SK-N-SH treated with all-trans-retinoic acid at 6 μM for 48 hours (cell line): ENCODE results near the gene VPS13C.

Experiments
- ATAC-seq: fragments of 200-7000 bp; cut with Tn5 transposase; 3 replicates; pipeline ENCODE4 v1.9.1; 2020; ENCODE audit warnings: mild to moderate bottlenecking, moderate library complexity
- ARNTL ChIP-seq: fragments of 450-650 bp; formaldehyde crosslinking; IDR thresholded peaks from 2 replicates; pipeline ENCODE4 v1.5.0; 2020; ENCODE audit warnings: low read depth, mild to moderate bottlenecking, moderate library complexity, borderline replicate concordance
- BACH2 ChIP-seq: fragments of 250-450 bp; sonication (Bioruptor Pico); IDR thresholded peaks from 2 replicates; pipeline ENCODE4 v1.9.0; 2021; ENCODE audit warnings: mild to moderate bottlenecking, borderline replicate concordance
- CREB5 ChIP-seq: fragments of 250-450 bp; sonication (Bioruptor Pico); IDR thresholded peaks from 2 replicates; pipeline ENCODE4 v1.5.1; 2020; ENCODE audit warnings: low read depth, mild to moderate bottlenecking, moderate library complexity
- CSDC2 ChIP-seq: fragments of 250-450 bp; sonication (Bioruptor Pico); IDR thresholded peaks from 2 replicates; pipeline ENCODE4 v1.5.0; 2020; ENCODE audit warnings: mild to moderate bottlenecking, moderate library complexity
- ESRRG ChIP-seq: fragments of 250-450 bp; sonication (Bioruptor Pico); IDR thresholded peaks from 2 replicates; pipeline ENCODE4 v1.6.1; 2021; ENCODE audit warnings: mild to moderate bottlenecking
- GLIS3 ChIP-seq: fragments of 250-450 bp; sonication (Bioruptor Pico); IDR thresholded peaks from 2 replicates; pipeline ENCODE4 v1.5.0; 2020; ENCODE audit warnings: mild to moderate bottlenecking, moderate library complexity
- OSR1 ChIP-seq: fragments of 250-450 bp; sonication (Bioruptor Pico); IDR thresholded peaks from 2 replicates; pipeline ENCODE4 v1.8.0; 2022; ENCODE audit warnings: moderate library complexity, mild to moderate bottlenecking, inconsistent platforms
- PATZ1 ChIP-seq: fragments of 250-450 bp; sonication (Bioruptor Pico); IDR thresholded peaks from 2 replicates; pipeline ENCODE4 v1.8.0; 2020; ENCODE audit warnings: mild to moderate bottlenecking, moderate library complexity, borderline replicate concordance
- POU6F1 ChIP-seq: fragments of 250-450 bp; sonication (Bioruptor Pico); IDR thresholded peaks from 2 replicates; pipeline ENCODE4 v1.8.0; 2021; ENCODE audit warnings: low read depth, mild to moderate bottlenecking, moderate library complexity, borderline replicate concordance
- PPARA ChIP-seq: fragments of 250-450 bp; sonication (Bioruptor Pico); IDR thresholded peaks from 2 replicates; pipeline ENCODE4 v1.5.0; 2020; ENCODE audit warnings: mild to moderate bottlenecking, borderline replicate concordance
- RARB ChIP-seq: fragments of 250-450 bp; sonication (Bioruptor Pico); IDR thresholded peaks from 2 replicates; pipeline ENCODE4 v1.8.0; 2021; ENCODE audit warnings: mild to moderate bottlenecking, moderate library complexity
- SNAI2 ChIP-seq: fragments of 250-450 bp; sonication (Bioruptor Pico); IDR thresholded peaks from 2 replicates; pipeline ENCODE4 v1.5.0; 2020; ENCODE audit warnings: mild to moderate bottlenecking, moderate library complexity
- TCF4 ChIP-seq: fragments of 250-450 bp; sonication (Bioruptor Pico); IDR thresholded peaks from 2 replicates; pipeline ENCODE4 v1.8.0; 2021; ENCODE audit warnings: mild to moderate bottlenecking, moderate library complexity, borderline replicate concordance
- TOX ChIP-seq: fragments of 250-450 bp; sonication (Bioruptor Pico); IDR thresholded peaks from 2 replicates; pipeline ENCODE4 v1.8.0; 2021; ENCODE audit warnings: mild to moderate bottlenecking, moderate library complexity, borderline replicate concordance
- TSHZ2 ChIP-seq: fragments of 250-450 bp; sonication (Bioruptor Pico); IDR thresholded peaks from 2 replicates; pipeline ENCODE4 v1.5.0; 2020; ENCODE audit warnings: mild to moderate bottlenecking, moderate library complexity
- ZC3H10 ChIP-seq: fragments of 250-450 bp; sonication (Bioruptor Pico); IDR thresholded peaks from 2 replicates; pipeline ENCODE4 v1.5.1; 2021; ENCODE audit warnings: mild to moderate bottlenecking, moderate library complexity
- ZFP3 ChIP-seq: fragments of 250-450 bp; sonication (Bioruptor Pico); IDR thresholded peaks from 2 replicates; pipeline ENCODE4 v1.5.0; 2020; ENCODE audit warnings: mild to moderate bottlenecking, moderate library complexity
- ZFP30 ChIP-seq: fragments of 450-650 bp; formaldehyde crosslinking; IDR thresholded peaks from 2 replicates; pipeline ENCODE4 v1.5.0; 2022; ENCODE audit warnings: mild to moderate bottlenecking, moderate library complexity
- ZNF565 ChIP-seq: fragments of 450-650 bp; formaldehyde crosslinking; conservative IDR thresholded peaks from 2 replicates; pipeline ENCODE4 v1.5.0; 2020; ENCODE audit warnings: low read depth, mild to moderate bottlenecking, moderate library complexity
- ZNF70 ChIP-seq: fragments of 450-650 bp; formaldehyde crosslinking; IDR thresholded peaks from 2 replicates; pipeline ENCODE4 v1.5.0; 2020; ENCODE audit warnings: mild to moderate bottlenecking, moderate library complexity
- ZNF8 ChIP-seq: fragments of 450-650 bp; formaldehyde crosslinking; IDR thresholded peaks from 2 replicates; pipeline ENCODE4 v1.5.0; 2020; ENCODE audit warnings: mild to moderate bottlenecking, moderate library complexity

Gene VPS13C

GRCh38 chr15:61889706-61890105 is 170.5 kb downstream of the VPS13C start (continued):
- TF ChIP-seq PATZ1 (CRISPR knock-in tag) (no peak), OSR1 (CRISPR knock-in tag) (no peak), ZC3H10 (CRISPR knock-in tag) (no peak), ZNF70 (no peak), TOX (CRISPR knock-in tag) (no peak), TCF4 (CRISPR knock-in tag) (no peak), ZNF565 (CRISPR knock-in tag) (no peak), GLIS3 (CRISPR knock-in tag) (no peak)

- TF ChIP-seq CSDC2: no peak
- TF ChIP-seq RARB (CRISPR knock-in tag): no peak
- TF ChIP-seq TCF4 (CRISPR knock-in tag): no peak
- TF ChIP-seq GLIS3 (CRISPR knock-in tag): no peak
- TF ChIP-seq ESRRG (CRISPR knock-in tag): no peak
- no peak for TF ChIP-seq POU6F1 (CRISPR knock-in tag)
- TF ChIP-seq TOX (CRISPR knock-in tag): no peak
- TF ChIP-seq ZNF565 (CRISPR knock-in tag): no peak
- TF ChIP-seq OSR1 (CRISPR knock-in tag): no peak
- no peak for TF ChIP-seq ZNF70
- no peak for TF ChIP-seq ZFP30
- TF ChIP-seq ZFP3 (CRISPR knock-in tag): no peak
- no peak for TF ChIP-seq ZC3H10 (CRISPR knock-in tag)
- TF ChIP-seq PPARA (CRISPR knock-in tag): no peak
- no peak for TF ChIP-seq TSHZ2
- no peak for ATAC-seq
Measured at GRCh38 chr15:61888074-61888780, 172.0 kb downstream of the VPS13C start.

GRCh38 chr15:61880084-61880483 is 180.2 kb downstream of the VPS13C start:
- no peak for TF ChIP-seq PPARA (CRISPR knock-in tag)
- no peak for TF ChIP-seq ZNF70
- no peak for TF ChIP-seq TCF4 (CRISPR knock-in tag)
- TF ChIP-seq ZC3H10 (CRISPR knock-in tag): no peak
- no peak for TF ChIP-seq GLIS3 (CRISPR knock-in tag)
- TF ChIP-seq SNAI2 (CRISPR knock-in tag): no peak
- no peak for TF ChIP-seq OSR1 (CRISPR knock-in tag)
- TF ChIP-seq TSHZ2: no peak
- TF ChIP-seq ZNF565 (CRISPR knock-in tag): no peak
- no peak for TF ChIP-seq PATZ1 (CRISPR knock-in tag)
- TF ChIP-seq ZNF8 (CRISPR knock-in tag): no peak
- no peak for TF ChIP-seq BACH2 (CRISPR knock-in tag)
- no peak for TF ChIP-seq ZFP30
- TF ChIP-seq ARNTL (CRISPR knock-in tag): no peak
- no peak for TF ChIP-seq CREB5 (CRISPR knock-in tag)
- no peak for TF ChIP-seq RARB (CRISPR knock-in tag)
- TF ChIP-seq ESRRG (CRISPR knock-in tag): no peak
- TF ChIP-seq CSDC2: no peak
- TF ChIP-seq, all 23 proteins: peak for 0
- ATAC-seq: no peak
